Smooth muscle cell (in vitro differentiated cells): ENCODE results near the gene BTBD2. TPM values are rescaled to one million over a fixed set of nuclear protein-coding genes. Genes with fewer than 3 reads are reported as not detected.

Experiments
- DNase-seq: peaks from one replicate; lab custom pipeline; 2025; ENCODE audit not compliant: unreplicated experiment; lab: John Stamatoyannopoulos, UW
- H2AFZ ChIP-seq: fragments of 200-600 bp; sonication (generic); 2 replicates; pipeline ENCODE4 v1.6.0; 2016; ENCODE audit warnings: antibody characterized with exemption, low read depth, mild to moderate bottlenecking
- H3F3A ChIP-seq: fragments of 200-600 bp; sonication (generic); 2 replicates; pipeline ENCODE4 v1.6.0; 2017; ENCODE audit warnings: antibody characterized with exemption, low read depth
- H3K27ac ChIP-seq: fragments of 200-600 bp; sonication (generic); 2 replicates; pipeline ENCODE4 v1.5.1; 2016; ENCODE audit warnings: low read depth, mild to moderate bottlenecking
- H3K27me3 ChIP-seq: fragments of 200-600 bp; sonication (generic); 2 replicates; pipeline ENCODE4 v1.6.1; 2016; ENCODE audit warnings: low read depth, mild to moderate bottlenecking
- H3K36me3 ChIP-seq: fragments of 200-600 bp; sonication (generic); 2 replicates; pipeline ENCODE4 v1.5.1; 2016; ENCODE audit warnings: low read depth
- H3K4me1 ChIP-seq: fragments of 200-600 bp; sonication (generic); 2 replicates; pipeline ENCODE4 v1.5.1; 2016; ENCODE audit warnings: low read depth
- H3K4me2 ChIP-seq: fragments of 200-600 bp; sonication (generic); 2 replicates; pipeline ENCODE4 v1.6.0; 2016; ENCODE audit warnings: mild to moderate bottlenecking
- H3K4me3 ChIP-seq: fragments of 200-600 bp; sonication (generic); 2 replicates; pipeline ENCODE4 v1.5.1; 2016; ENCODE audit warnings: mild to moderate bottlenecking
- H3K79me2 ChIP-seq: fragments of 200-600 bp; sonication (generic); 2 replicates; pipeline ENCODE4 v1.6.0; 2016; ENCODE audit warnings: low read depth, mild to moderate bottlenecking
- H3K9ac ChIP-seq: fragments of 200-600 bp; sonication (generic); 2 replicates; pipeline ENCODE4 v1.6.0; 2016; ENCODE audit warnings: low read depth
- H3K9me3 ChIP-seq: fragments of 200-600 bp; sonication (generic); replicated peaks from 2 replicates; pipeline ENCODE4 v1.5.1; 2016; ENCODE audit warnings: low read depth
- H4K20me1 ChIP-seq: fragments of 200-600 bp; sonication (generic); 2 replicates; pipeline ENCODE4 v1.6.0; 2016; ENCODE audit warnings: low read depth
- CTCF ChIP-seq: fragments of 200-600 bp; sonication (generic); IDR thresholded peaks from 2 replicates; pipeline ENCODE4 v1.5.1; 2017; ENCODE audit warnings: borderline replicate concordance, mild to moderate bottlenecking, antibody characterized with exemption; ENCODE audit not compliant: insufficient read depth, poor library complexity, severe bottlenecking
- WGBS: methylation state at CpG from one replicate; pipeline ENCODE4 v1.1.7; 2016; ENCODE audit warnings: low lambda C conversion rate; 5-methylcytosine and 5-hydroxymethylcytosine counted together
- polyA plus RNA-seq: library from polyadenylated mRNA; unstranded; fragments of >200 nt; fragmentation: Nextera tagmentation; extraction: Ambion mirVana; gene quantifications from 2 replicates; pipeline ENCODE4 v1.2.1, GENCODE V29; 2016
- total RNA-seq: library from RNA; depleted of rRNA; stranded (reverse); fragments of >200 nt; gene quantifications from 2 replicates; pipeline ENCODE4 v1.2.3, GENCODE V29; 2014

Gene BTBD2
- total and polyA plus RNA-seq, 2 experiments from 2014 or later: 37.8 to 63.2 TPM

GRCh38 chr19:2033115-2033824 is 17.8 kb upstream of the BTBD2 start:
- Histone ChIP-seq H3K27ac (no peak overlapping the region), H3K9ac (no peak overlapping the region), H3K4me1 (peaks cover 3% of the 10 kb centered on the region), H4K20me1 (no peaks in the 10 kb centered on the region), H2AFZ (no peak overlapping the region), H3K27me3 (no peaks in the 10 kb centered on the region), H3F3A (no peaks in the 10 kb centered on the region), H3K79me2 (no peaks in the 10 kb centered on the region), H3K4me2 (no peak overlapping the region), H3K36me3 (no peaks in the 10 kb centered on the region), H3K9me3 (no peaks in the 10 kb centered on the region), H3K4me3 (no peak overlapping the region)
- TF ChIP-seq CTCF: no peak
- 91% methylated on average over 6 of the region's 6 CpGs for WGBS
- DNase-seq: no peak

- 57% methylated on average over 16 of the region's 19 CpGs for WGBS
- H3K9me3 ChIP-seq: no peaks in the 10 kb centered on the region
- H3K4me2 ChIP-seq: peak overlapping the region; percentile 59
- peak overlapping the region; percentile 42 for H2AFZ ChIP-seq
- TF ChIP-seq CTCF: no peak
- H3K27me3 ChIP-seq: no peaks in the 10 kb centered on the region
- DNase-seq: peak; percentile 47
- no peak overlapping the region for H3K9ac ChIP-seq
- no peak overlapping the region for H3K4me3 ChIP-seq
- no peaks in the 10 kb centered on the region for H3F3A ChIP-seq
- no peaks in the 10 kb centered on the region for H4K20me1 ChIP-seq
- H3K36me3 ChIP-seq: no peaks in the 10 kb centered on the region
- H3K27ac ChIP-seq: peak overlapping the region; percentile 24
- no peaks in the 10 kb centered on the region for H3K79me2 ChIP-seq
- peaks cover 3% of the 10 kb centered on the region for H3K4me1 ChIP-seq
Measured at GRCh38 chr19:2032296-2032941, 16.9 kb upstream of the BTBD2 start.

GRCh38 chr19:2027361-2027760 is 11.8 kb upstream of the BTBD2 start:
- Histone ChIP-seq H3K27me3 (no peaks in the 10 kb centered on the region), H2AFZ (no peak overlapping the region), H3K36me3 (no peaks in the 10 kb centered on the region), H3K27ac (no peak overlapping the region), H3K9ac (no peak overlapping the region), H3K4me3 (no peak overlapping the region), H3K4me1 (peaks cover 3% of the 10 kb centered on the region), H3K79me2 (no peaks in the 10 kb centered on the region), H3K4me2 (no peak overlapping the region), H3K9me3 (no peaks in the 10 kb centered on the region), H4K20me1 (no peaks in the 10 kb centered on the region), H3F3A (no peaks in the 10 kb centered on the region)
- TF ChIP-seq CTCF: no peak
- no peak for DNase-seq
- 91% methylated on average over 9 of the region's 9 CpGs for WGBS
